Immature natural killer cell (primary cell): ENCODE measurements around the gene ARL4A. TPM values are rescaled to one million over a fixed set of nuclear protein-coding genes. Genes with fewer than 3 reads are reported as not detected.
"Not testable (repeated sequence)": the region's sequence is repeated elsewhere in the genome, so short reads cannot be mapped to it uniquely, and the experiment has no call there.

ENCODE experiments used
- DNase-seq, 3 donors: peaks; one replicate each; pipeline ENCODE4 v3.0.0; 2022; ENCODE audit warnings: mixed read lengths in 1 of 3
- H3K27ac Mint-ChIP-seq, 6 donors: one replicate each; pipeline ENCODE4 v1.8.0; 2020; ENCODE audit warnings: mixed read lengths in 6 of 6, mild to moderate bottlenecking in 5 of 6, inconsistent platforms in 4 of 6, moderate library complexity in 3 of 6
- H3K27me3 Mint-ChIP-seq, 3 donors: one replicate each; pipeline ENCODE4 v1.8.0; 2020 to 2021; ENCODE audit warnings: low read depth in 3 of 3, mild to moderate bottlenecking in 3 of 3, mixed read lengths in 3 of 3, moderate library complexity in 3 of 3, inconsistent platforms in 1 of 3
- H3K36me3 Mint-ChIP-seq, 3 donors: one replicate each; pipeline ENCODE4 v1.8.0; 2020; ENCODE audit warnings: mixed read lengths in 3 of 3, inconsistent platforms in 2 of 3, mild to moderate bottlenecking in 2 of 3
- H3K4me1 Mint-ChIP-seq, 2 donors: one replicate each; pipeline ENCODE4 v1.8.0; 2020; ENCODE audit warnings: inconsistent platforms in 2 of 2, mild to moderate bottlenecking in 2 of 2, mixed read lengths in 2 of 2, moderate library complexity in 1 of 2
- H3K4me3 Mint-ChIP-seq, 5 donors: one replicate each; pipeline ENCODE4 v1.8.0; 2020; ENCODE audit warnings: mild to moderate bottlenecking in 5 of 5, mixed read lengths in 5 of 5, inconsistent platforms in 3 of 5, moderate library complexity in 3 of 5
- H3K9me3 Mint-ChIP-seq, 6 donors: one replicate each; pipeline ENCODE4 v1.8.0; 2020; ENCODE audit warnings: mild to moderate bottlenecking in 6 of 6, mixed read lengths in 6 of 6, inconsistent platforms in 4 of 6, moderate library complexity in 3 of 6
- polyA plus RNA-seq, 3 donors: library from polyadenylated mRNA; unstranded; fragments of 300-500 nt; fragmentation: Illumina TruSeq; gene quantifications; one replicate each; pipeline ENCODE4 v1.2.3, GENCODE V29; 2021

ARL4A gene
- polyA plus RNA-seq, 3 donors from 2014 or later: 24.9 to 28.8 (median 25.0) TPM

- Mint-ChIP-seq H3K9me3 (no peaks in the 10 kb centered on the region), H3K4me1 (peaks cover 22 to 27% of the 10 kb centered on the region in 2 donors), H3K4me3 (no peak overlapping the region), H3K27ac (peak overlapping the region in 5 of 6 donors; percentile 8 to 99 (median 97)), H3K27me3 (peaks cover 11 to 22% (median 19%) of the 10 kb centered on the region in 3 donors), H3K36me3 (no peaks in the 10 kb centered on the region)
- DNase-seq: no peak
Observed at GRCh38 chr7:12684733-12685132, 2.7 kb upstream of the ARL4A start.

- H3K9me3 Mint-ChIP-seq: no peaks in the 10 kb centered on the region
- DNase-seq: peak; percentile 40 to 61 (median 57)
- peak overlapping the region; percentile 75 to 100 (median 92) for H3K4me3 Mint-ChIP-seq
- H3K27me3 Mint-ChIP-seq: peaks cover 11 to 22% (median 19%) of the 10 kb centered on the region in 3 donors
- peak overlapping the region; percentile 89 to 99 (median 98) for H3K27ac Mint-ChIP-seq
- no peaks in the 10 kb centered on the region for H3K36me3 Mint-ChIP-seq
- H3K4me1 Mint-ChIP-seq: peaks cover 22 to 27% of the 10 kb centered on the region in 2 donors
Observed at GRCh38 chr7:12685550-12685949, 1.9 kb upstream of the ARL4A start.

GRCh38 chr7:12686234-12686890, 1.1 kb upstream of the ARL4A start:
- H3K9me3 Mint-ChIP-seq: no peaks in the 10 kb centered on the region
- H3K36me3 Mint-ChIP-seq: no peaks in the 10 kb centered on the region
- peaks cover 11 to 22% (median 19%) of the 10 kb centered on the region in 3 donors for H3K27me3 Mint-ChIP-seq
- peak; percentile 97 to 98 (median 98) for DNase-seq
- H3K27ac Mint-ChIP-seq: peak overlapping the region; percentile 90 to 99 (median 98)
- H3K4me3 Mint-ChIP-seq: peak overlapping the region; percentile 91 to 100 (median 95)
- H3K4me1 Mint-ChIP-seq: peaks cover 22 to 27% of the 10 kb centered on the region in 2 donors

GRCh38 chr7:12687718-12688171, 312 bp downstream of the ARL4A start:
- Mint-ChIP-seq H3K27me3 (peaks cover 11 to 22% (median 19%) of the 10 kb centered on the region in 3 donors), H3K4me1 (peaks cover 22 to 28% of the 10 kb centered on the region in 2 donors), H3K27ac (peak overlapping the region; percentile 82 to 98 (median 92)), H3K36me3 (no peaks in the 10 kb centered on the region), H3K9me3 (no peaks in the 10 kb centered on the region), H3K4me3 (peak overlapping the region; percentile 91 to 100 (median 95))
- DNase-seq: no peak

DNA sequence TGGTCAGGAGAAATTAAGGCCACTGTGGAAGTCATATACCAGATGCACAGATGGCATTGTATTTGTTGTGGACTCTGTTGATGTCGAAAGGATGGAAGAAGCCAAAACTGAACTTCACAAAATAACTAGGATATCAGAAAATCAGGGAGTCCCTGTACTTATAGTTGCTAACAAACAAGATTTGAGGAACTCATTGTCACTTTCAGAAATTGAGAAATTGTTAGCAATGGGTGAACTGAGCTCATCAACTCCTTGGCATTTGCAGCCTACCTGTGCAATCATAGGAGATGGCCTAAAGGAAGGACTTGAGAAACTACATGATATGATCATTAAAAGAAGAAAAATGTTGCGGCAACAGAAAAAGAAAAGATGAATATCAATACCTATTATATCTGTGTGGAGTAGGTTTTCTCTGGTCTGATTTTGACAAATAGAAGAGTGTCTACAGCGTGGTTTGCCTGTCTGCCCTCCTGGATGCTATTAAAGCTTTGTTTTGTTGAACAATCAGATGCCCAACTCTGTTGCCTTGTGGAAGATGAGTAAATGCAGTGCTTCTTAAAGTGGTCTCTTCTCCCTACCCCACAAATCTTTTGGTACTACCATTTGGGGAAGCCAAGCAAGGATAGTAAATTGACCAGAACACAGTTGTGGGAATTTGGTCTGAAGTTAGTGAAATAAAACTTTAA, 1.2 kb downstream of the ARL4A start:
- DNase-seq, H3K36me3 Mint-ChIP-seq, H3K9me3 Mint-ChIP-seq: not testable (repeated sequence)
- H3K4me1 Mint-ChIP-seq: peaks cover 22 to 33% of the 10 kb centered on the region in 2 donors
- peak overlapping the region in 3 of 5 donors; percentile 91 to 95 (median 92) for H3K4me3 Mint-ChIP-seq
- peaks cover 11 to 22% (median 19%) of the 10 kb centered on the region in 3 donors for H3K27me3 Mint-ChIP-seq
- H3K27ac Mint-ChIP-seq: peak overlapping the region in 3 of 6 donors; percentile 12 to 98 (median 35)

- H3K27me3 Mint-ChIP-seq: peaks cover 11 to 22% (median 19%) of the 10 kb centered on the region in 3 donors
- H3K27ac Mint-ChIP-seq: peak overlapping the region in 2 of 6 donors; percentile 2 to 98
- no peak overlapping the region for H3K4me3 Mint-ChIP-seq
- H3K4me1 Mint-ChIP-seq: peaks cover 22 to 33% of the 10 kb centered on the region in 2 donors
- no peaks in the 10 kb centered on the region for H3K9me3 Mint-ChIP-seq
- DNase-seq: no peak
- no peaks in the 10 kb centered on the region for H3K36me3 Mint-ChIP-seq
Observed at GRCh38 chr7:12689451-12689850, 2.0 kb downstream of the ARL4A start.

GRCh38 chr7:12690041-12690878, 2.8 kb downstream of the ARL4A start:
- no peaks in the 10 kb centered on the region for H3K36me3 Mint-ChIP-seq
- peaks cover 11 to 22% (median 19%) of the 10 kb centered on the region in 3 donors for H3K27me3 Mint-ChIP-seq
- no peaks in the 10 kb centered on the region for H3K9me3 Mint-ChIP-seq
- peaks cover 22 to 30% of the 10 kb centered on the region in 2 donors for H3K4me1 Mint-ChIP-seq
- DNase-seq: no peak
- H3K27ac Mint-ChIP-seq: no peak overlapping the region
- no peak overlapping the region for H3K4me3 Mint-ChIP-seq

- peaks cover 13 to 19% of the 10 kb centered on the region in 2 donors for H3K4me1 Mint-ChIP-seq
- peaks cover 8 to 15% (median 10%) of the 10 kb centered on the region in 3 donors for H3K27me3 Mint-ChIP-seq
- not testable (repeated sequence) for H3K36me3 Mint-ChIP-seq, DNase-seq, H3K27ac Mint-ChIP-seq, H3K4me3 Mint-ChIP-seq, H3K9me3 Mint-ChIP-seq
Observed at GRCh38 chr7:12691388-12691787, 4.0 kb downstream of the ARL4A start.

GRCh38 chr7:12692035-12692434, 4.6 kb downstream of the ARL4A start:
- H3K27me3 Mint-ChIP-seq: peaks cover 4 to 9% (median 4%) of the 10 kb centered on the region in 3 donors
- no peak overlapping the region for H3K4me3 Mint-ChIP-seq
- H3K27ac Mint-ChIP-seq: no peak overlapping the region
- no peak for DNase-seq
- no peaks in the 10 kb centered on the region for H3K36me3 Mint-ChIP-seq
- peaks cover 13 to 18% of the 10 kb centered on the region in 2 donors for H3K4me1 Mint-ChIP-seq
- H3K9me3 Mint-ChIP-seq: no peaks in the 10 kb centered on the region

- H3K9me3 Mint-ChIP-seq: no peaks in the 10 kb centered on the region
- peak overlapping the region in 1 of 6 donors; percentile 38 for H3K27ac Mint-ChIP-seq
- H3K4me1 Mint-ChIP-seq: peaks cover 8 to 13% of the 10 kb centered on the region in 2 donors
- H3K27me3 Mint-ChIP-seq: peaks cover 0 to 2% (median 0%) of the 10 kb centered on the region in 3 donors
- H3K4me3 Mint-ChIP-seq: no peak overlapping the region
- DNase-seq: no peak
- no peaks in the 10 kb centered on the region for H3K36me3 Mint-ChIP-seq
Observed at GRCh38 chr7:12692479-12693259, 5.2 kb downstream of the ARL4A start.

GRCh38 chr7:12694817-12695216, 7.4 kb downstream of the ARL4A start:
- no peak for DNase-seq
- Mint-ChIP-seq H3K9me3 (no peaks in the 10 kb centered on the region), H3K4me1 (peaks cover 0 to 6% of the 10 kb centered on the region in 2 donors), H3K36me3 (no peaks in the 10 kb centered on the region), H3K27ac (peak overlapping the region in 1 of 6 donors; percentile 46), H3K27me3 (no peaks in the 10 kb centered on the region), H3K4me3 (no peak overlapping the region)

- no peak for DNase-seq
- peaks cover 0 to 6% of the 10 kb centered on the region in 2 donors for H3K4me1 Mint-ChIP-seq
- H3K27ac Mint-ChIP-seq: no peak overlapping the region
- H3K27me3 Mint-ChIP-seq: no peaks in the 10 kb centered on the region
- no peak overlapping the region for H3K4me3 Mint-ChIP-seq
- no peaks in the 10 kb centered on the region for H3K36me3 Mint-ChIP-seq
- no peaks in the 10 kb centered on the region for H3K9me3 Mint-ChIP-seq
Observed at GRCh38 chr7:12695965-12696364, 8.5 kb downstream of the ARL4A start.

DNA sequence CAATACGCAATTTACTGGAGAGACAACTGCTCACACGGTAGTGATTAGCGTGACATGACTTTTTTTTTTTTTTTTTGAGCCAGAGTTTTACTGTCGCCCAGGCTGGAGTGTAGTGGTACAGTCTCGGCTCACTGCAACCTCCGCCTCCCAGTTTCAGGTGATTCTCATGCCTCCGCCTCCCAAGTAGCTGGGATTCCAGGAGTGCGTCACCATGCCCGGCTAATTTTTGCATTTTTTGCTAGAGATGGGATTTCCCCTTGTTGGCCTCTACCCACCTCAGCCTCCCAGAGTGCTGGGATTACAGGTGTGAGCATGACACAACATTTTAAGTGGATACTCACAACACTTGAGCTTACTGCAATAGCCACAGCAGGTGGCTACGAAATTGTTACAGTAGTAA, 11.9 kb downstream of the ARL4A start:
- H3K27ac Mint-ChIP-seq: peak overlapping the region in 1 of 6 donors; percentile 41
- DNase-seq: no peak

More for the DNA sequence above, 11.9 kb downstream of the ARL4A start:
- H3K36me3 Mint-ChIP-seq: peaks cover 0 to 4% (median 4%) of the 10 kb centered on the region in 3 donors
- peaks cover 0 to 6% (median 0%) of the 10 kb centered on the region in 6 donors for H3K9me3 Mint-ChIP-seq
- H3K27me3 Mint-ChIP-seq: peaks cover 0 to 4% (median 0%) of the 10 kb centered on the region in 3 donors
- H3K4me1 Mint-ChIP-seq: no peaks in the 10 kb centered on the region
- H3K4me3 Mint-ChIP-seq: no peak overlapping the region
